Adrenal gland (tissue), 5 donors: Measurements from ENCODE around the gene ANKRD60.

Experiments
- CTCF ChIP-seq, 6 experiments: fragments of 450-650 bp in 4 of 6; fragments of 200-600 bp in 2 of 6; sonication (generic) in 1 of 6; IDR thresholded peaks; 1 replicate in 5 of 6; 2 replicates in 1 of 6; pipeline versions ENCODE4 v1.5.1 to v1.8.0; 2016 to 2021; ENCODE audit warnings: antibody characterized with exemption in 6 of 6, mild to moderate bottlenecking in 2 of 6, moderate library complexity in 1 of 6
- POLR2A ChIP-seq, 2 donors: fragments of 450-650 bp; IDR thresholded peaks; one replicate each; pipeline ENCODE4 v1.6.1; 2017; ENCODE audit warnings: antibody characterized with exemption in 2 of 2, mild to moderate bottlenecking in 2 of 2, moderate library complexity in 1 of 2
- donor health status: DM: no; HTN: no; CAD: no.

DNA sequence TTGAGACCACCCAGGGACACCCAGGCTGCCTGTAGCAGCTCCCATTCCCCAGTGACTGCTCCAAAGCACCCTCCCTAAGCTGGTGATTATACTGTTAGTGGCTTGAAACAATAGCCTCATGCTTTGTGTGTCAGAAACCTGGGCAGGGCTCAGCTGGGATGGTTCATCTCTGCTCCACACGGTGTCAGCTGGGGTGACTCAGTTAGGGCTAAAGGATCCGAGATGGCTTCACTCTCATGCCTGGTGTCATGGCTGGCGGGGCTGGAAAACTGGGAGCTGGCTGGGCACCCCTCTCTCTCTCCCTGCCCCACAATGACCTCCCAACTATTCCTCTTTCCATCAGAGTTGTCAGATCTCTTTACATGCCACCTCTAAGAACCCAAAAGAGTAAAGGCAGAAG lies 44.4 kb downstream of the ANKRD60 start:
- TF ChIP-seq CTCF (IDR thresholded peaks at IDR 0.05) (no peak), POLR2A (IDR thresholded peaks at IDR 0.05) (no peak)
